Activated naive CD8-positive, alpha-beta T cell treated with anti-CD3 and anti-CD28 coated beads, Interleukin-2, amount 10 ng/mL, durations not matched to agents 7 days and 5 days (primary cell): ENCODE results near the gene CHST11. TPM values are rescaled to one million over a fixed set of nuclear protein-coding genes. Genes with fewer than 3 reads are reported as not detected.

Source experiments
- ATAC-seq: fragments of 150-1000 bp; cut with Tn5 transposase; one replicate; pipeline ENCODE4 v1.10.0; 2021; ENCODE audit warnings: low read depth, moderate library complexity
- POLR2A ChIA-PET: fragments of 350-600 bp; sonication (Branson Sonifier 250); formaldehyde crosslinking; loops from one replicate; lab custom pipeline; 2021; ENCODE audit warnings: antibody characterized with exemption; lab: Charles Lee
- DNase-seq: peaks from one replicate; pipeline ENCODE4 v3.0.0; 2021
- H3K27ac Mint-ChIP-seq: one replicate; pipeline ENCODE4 v1.8.0; 2022; ENCODE audit warnings: mild to moderate bottlenecking, mixed read lengths
- H3K27me3 Mint-ChIP-seq: one replicate; pipeline ENCODE4 v1.8.0; 2022; ENCODE audit warnings: mild to moderate bottlenecking, moderate library complexity, mixed read lengths
- H3K36me3 Mint-ChIP-seq: one replicate; pipeline ENCODE4 v1.8.0; 2021; ENCODE audit warnings: mild to moderate bottlenecking, mixed read lengths
- H3K4me1 Mint-ChIP-seq: one replicate; pipeline ENCODE4 v1.8.0; 2021; ENCODE audit warnings: mixed read lengths
- H3K4me3 Mint-ChIP-seq: one replicate; pipeline ENCODE4 v1.8.0; 2022; ENCODE audit warnings: mild to moderate bottlenecking, moderate library complexity, mixed read lengths
- H3K9me3 Mint-ChIP-seq: one replicate; pipeline ENCODE4 v1.8.0; 2021; ENCODE audit warnings: mixed read lengths
- total RNA-seq, 2 experiments: library from RNA; stranded (reverse); gene quantifications; one replicate each; pipeline ENCODE4 v1.2.3, GENCODE V29; 2021

CHST11 gene
- total RNA-seq, 2 experiments from 2014 or later: 64.9 to 72.9 TPM

- Mint-ChIP-seq H3K36me3 (peaks cover 48% of the 10 kb centered on the region), H3K4me1 (peaks cover 44% of the 10 kb centered on the region), H3K27ac (no peak overlapping the region), H3K4me3 (no peak overlapping the region), H3K9me3 (peaks cover 2% of the 10 kb centered on the region), H3K27me3 (no peaks in the 10 kb centered on the region)
- no peak for DNase-seq
- no peak for ATAC-seq
- POLR2A ChIA-PET: interaction anchor here (1.0 kb wide), 1 partner anchor 19 kb away, joined by 3 read pairs; no protein-coding TSS in a partner anchor
Measured at GRCh38 chr12:104535369-104535768, 78.6 kb downstream of the CHST11 start.

DNA sequence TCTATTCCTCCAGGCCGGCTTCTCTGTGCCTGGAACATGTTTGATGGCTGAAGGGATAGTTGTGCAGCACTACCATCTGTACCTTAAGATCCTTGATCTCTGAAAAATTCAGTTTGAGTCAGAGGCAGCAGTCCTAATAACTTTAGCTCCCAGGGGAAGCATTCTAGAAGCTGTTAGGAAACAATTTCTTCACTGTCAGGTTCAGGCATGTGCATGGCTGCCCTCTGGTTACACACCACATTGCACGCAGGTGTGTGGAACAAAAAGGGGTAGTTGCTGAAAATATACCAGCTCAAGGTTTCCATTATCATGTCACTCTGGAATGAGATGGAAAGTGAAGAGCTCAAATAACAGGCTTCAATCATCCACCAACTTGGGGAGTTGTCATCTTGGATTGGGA is 80.1 kb downstream of the CHST11 start:
- Mint-ChIP-seq H3K36me3 (peaks cover 45% of the 10 kb centered on the region), H3K4me1 (peaks cover 46% of the 10 kb centered on the region), H3K4me3 (no peak overlapping the region), H3K27ac (no peak overlapping the region), H3K27me3 (no peaks in the 10 kb centered on the region), H3K9me3 (no peaks in the 10 kb centered on the region)
- POLR2A ChIA-PET: no interaction called here
- ATAC-seq: no peak
- no peak for DNase-seq

- Mint-ChIP-seq H3K4me3 (no peak overlapping the region), H3K27me3 (no peaks in the 10 kb centered on the region), H3K36me3 (peaks cover 46% of the 10 kb centered on the region), H3K4me1 (peaks cover 38% of the 10 kb centered on the region), H3K9me3 (peaks cover 8% of the 10 kb centered on the region), H3K27ac (no peak overlapping the region)
- ATAC-seq: no peak
- no peak for DNase-seq
- POLR2A ChIA-PET: no interaction called here
Measured at GRCh38 chr12:104538056-104538455, 81.3 kb downstream of the CHST11 start.

DNA sequence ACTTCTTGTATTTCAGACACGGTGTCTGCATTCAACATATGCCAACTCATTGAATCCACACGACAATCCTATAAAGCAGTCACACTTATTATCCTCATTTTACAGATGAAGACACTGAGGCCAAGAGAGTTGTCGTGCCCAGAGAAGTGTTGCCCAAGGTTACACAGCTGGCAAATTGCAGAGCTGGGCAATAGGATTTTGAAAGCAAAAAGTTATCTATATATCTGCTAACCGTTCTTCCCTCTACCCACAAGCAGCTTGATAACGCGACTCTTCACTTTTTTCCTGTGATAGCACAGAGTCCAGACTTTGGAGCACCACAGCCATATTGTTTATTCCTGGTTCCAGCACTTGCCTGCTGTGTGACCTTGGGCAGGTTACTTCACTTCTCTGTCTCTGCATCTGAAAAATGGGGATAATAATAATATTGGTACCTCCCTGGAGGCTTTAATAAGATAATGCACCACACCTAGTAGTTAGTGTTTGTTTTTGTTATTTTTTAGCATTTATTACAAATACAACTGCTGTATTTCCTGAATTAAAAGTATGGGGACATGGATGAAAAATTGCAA is 82.2 kb downstream of the CHST11 start:
- H3K36me3 Mint-ChIP-seq: peaks cover 48% of the 10 kb centered on the region
- H3K4me1 Mint-ChIP-seq: peaks cover 29% of the 10 kb centered on the region

GRCh38 chr12:104544836-104545235 is 88.1 kb downstream of the CHST11 start:
- peaks cover 33% of the 10 kb centered on the region for H3K4me1 Mint-ChIP-seq
- POLR2A ChIA-PET: no interaction called here
- no peak overlapping the region for H3K4me3 Mint-ChIP-seq
- DNase-seq: no peak
- no peaks in the 10 kb centered on the region for H3K27me3 Mint-ChIP-seq
- peaks cover 8% of the 10 kb centered on the region for H3K9me3 Mint-ChIP-seq
- no peak for ATAC-seq
- H3K27ac Mint-ChIP-seq: no peak overlapping the region
- peaks cover 47% of the 10 kb centered on the region for H3K36me3 Mint-ChIP-seq

More for the DNA sequence above, 82.2 kb downstream of the CHST11 start:
- ATAC-seq (no peak), DNase-seq (no peak)
- Mint-ChIP-seq H3K27ac (no peak overlapping the region), H3K9me3 (peaks cover 8% of the 10 kb centered on the region), H3K4me3 (no peak overlapping the region), H3K27me3 (no peaks in the 10 kb centered on the region)
- POLR2A ChIA-PET: no interaction called here

GRCh38 chr12:104546575-104546974 is 89.8 kb downstream of the CHST11 start:
- Mint-ChIP-seq H3K9me3 (peaks cover 10% of the 10 kb centered on the region), H3K4me3 (no peak overlapping the region), H3K4me1 (peaks cover 27% of the 10 kb centered on the region), H3K27me3 (no peaks in the 10 kb centered on the region), H3K27ac (no peak overlapping the region), H3K36me3 (peaks cover 46% of the 10 kb centered on the region)
- ATAC-seq: no peak
- POLR2A ChIA-PET: no interaction called here
- no peak for DNase-seq

- DNase-seq: no peak
- H3K36me3 Mint-ChIP-seq: peaks cover 52% of the 10 kb centered on the region
- POLR2A ChIA-PET: no interaction called here
- no peaks in the 10 kb centered on the region for H3K27me3 Mint-ChIP-seq
- H3K27ac Mint-ChIP-seq: no peak overlapping the region
- H3K4me1 Mint-ChIP-seq: peaks cover 30% of the 10 kb centered on the region
- no peak for ATAC-seq
- H3K9me3 Mint-ChIP-seq: peaks cover 11% of the 10 kb centered on the region
- no peak overlapping the region for H3K4me3 Mint-ChIP-seq
Measured at GRCh38 chr12:104547235-104547634, 90.5 kb downstream of the CHST11 start.

- POLR2A ChIA-PET: no interaction called here
Measured at GRCh38 chr12:104549815-104550480, 93.2 kb downstream of the CHST11 start.

DNA sequence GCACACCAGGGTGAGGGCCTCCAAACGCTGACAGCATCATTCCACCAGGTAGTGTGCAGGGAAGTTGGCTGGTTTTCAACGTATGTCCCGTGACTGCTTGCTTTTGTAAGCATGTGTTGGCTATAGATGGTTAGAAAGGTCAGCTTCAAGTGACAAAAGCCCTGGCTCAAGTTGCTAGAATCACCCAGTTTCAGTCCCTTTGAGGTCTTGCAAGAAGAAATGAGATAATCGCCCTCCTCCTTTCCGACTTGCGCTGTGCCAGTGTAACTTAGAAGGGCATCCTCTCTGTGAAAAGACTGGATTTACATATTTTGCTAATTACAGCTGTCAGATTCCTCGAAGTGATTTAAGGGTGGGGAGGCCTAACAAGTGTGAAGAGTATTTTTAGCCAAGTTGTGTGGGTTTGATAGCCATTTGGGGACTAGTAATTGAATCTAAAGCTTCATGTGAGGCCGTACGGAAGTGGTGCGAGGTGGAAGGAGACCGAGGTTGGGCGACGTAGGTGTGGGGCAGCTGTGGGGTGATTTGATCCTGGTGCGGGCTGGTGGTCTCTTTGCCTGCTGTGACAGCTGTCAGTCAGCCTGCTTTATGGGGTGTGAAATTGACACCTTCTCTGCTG is 94.7 kb downstream of the CHST11 start:
- peaks cover 15% of the 10 kb centered on the region for H3K9me3 Mint-ChIP-seq
- peaks cover 63% of the 10 kb centered on the region for H3K36me3 Mint-ChIP-seq
- H3K27ac Mint-ChIP-seq: peak overlapping the region; percentile 46
- DNase-seq (no peak), ATAC-seq (no peak)
- no peaks in the 10 kb centered on the region for H3K27me3 Mint-ChIP-seq
- POLR2A ChIA-PET: no interaction called here
- H3K4me3 Mint-ChIP-seq: no peak overlapping the region
- peaks cover 44% of the 10 kb centered on the region for H3K4me1 Mint-ChIP-seq

More at GRCh38 chr12:104549815-104550480, 93.2 kb downstream of the CHST11 start:
- peaks cover 46% of the 10 kb centered on the region for H3K4me1 Mint-ChIP-seq
- H3K9me3 Mint-ChIP-seq: peaks cover 15% of the 10 kb centered on the region
- ATAC-seq (no peak), DNase-seq (no peak)
- peaks cover 63% of the 10 kb centered on the region for H3K36me3 Mint-ChIP-seq
- H3K4me3 Mint-ChIP-seq: no peak overlapping the region
- no peaks in the 10 kb centered on the region for H3K27me3 Mint-ChIP-seq
- no peak overlapping the region for H3K27ac Mint-ChIP-seq

DNA sequence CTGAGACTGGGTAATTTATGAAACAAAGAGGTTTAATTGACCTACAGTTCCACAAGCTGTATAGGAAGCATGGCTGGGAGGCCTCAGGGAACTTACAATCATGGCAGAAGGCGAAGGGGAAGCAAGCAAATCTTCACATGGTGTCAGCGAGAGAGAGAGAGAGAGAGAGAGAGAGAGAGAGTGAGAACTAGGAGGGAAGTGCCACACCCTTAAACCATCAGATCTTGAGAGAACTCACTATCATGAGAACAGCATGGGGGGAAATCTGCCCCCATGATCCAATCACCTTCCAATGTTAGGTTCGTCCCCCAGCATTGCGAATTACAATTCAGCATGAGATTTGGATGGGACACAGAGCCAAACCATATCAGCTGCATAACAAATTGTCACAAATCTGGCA is 96.7 kb downstream of the CHST11 start:
- H3K36me3 Mint-ChIP-seq: peaks cover 65% of the 10 kb centered on the region
- POLR2A ChIA-PET: interaction anchor here (1.5 kb wide), 1 partner anchor 16 kb away, joined by 3 read pairs; no protein-coding TSS in a partner anchor

GRCh38 chr12:104555648-104556047 is 98.9 kb downstream of the CHST11 start:
- POLR2A ChIA-PET: interaction anchor here (1.3 kb wide), 1 partner anchor 14 kb away, joined by 3 read pairs; no protein-coding TSS in a partner anchor
- DNase-seq: no peak
- H3K9me3 Mint-ChIP-seq: peaks cover 15% of the 10 kb centered on the region

More for the DNA sequence above, 96.7 kb downstream of the CHST11 start:
- DNase-seq (no peak), ATAC-seq (no peak)
- Mint-ChIP-seq H3K4me3 (no peak overlapping the region), H3K9me3 (peaks cover 15% of the 10 kb centered on the region), H3K4me1 (peaks cover 37% of the 10 kb centered on the region), H3K27me3 (no peaks in the 10 kb centered on the region), H3K27ac (no peak overlapping the region)

GRCh38 chr12:104557488-104558195 is 100.9 kb downstream of the CHST11 start:
- Mint-ChIP-seq H3K27ac (no peak overlapping the region), H3K4me1 (peaks cover 22% of the 10 kb centered on the region), H3K9me3 (peaks cover 9% of the 10 kb centered on the region), H3K36me3 (peaks cover 64% of the 10 kb centered on the region), H3K27me3 (no peaks in the 10 kb centered on the region), H3K4me3 (no peak overlapping the region)
- POLR2A ChIA-PET: no interaction called here
- ATAC-seq: no peak
- DNase-seq: no peak

More at GRCh38 chr12:104555648-104556047, 98.9 kb downstream of the CHST11 start:
- Mint-ChIP-seq H3K27me3 (no peaks in the 10 kb centered on the region), H3K4me1 (peaks cover 27% of the 10 kb centered on the region), H3K27ac (no peak overlapping the region), H3K36me3 (peaks cover 68% of the 10 kb centered on the region), H3K4me3 (no peak overlapping the region)
- ATAC-seq: no peak

DNA sequence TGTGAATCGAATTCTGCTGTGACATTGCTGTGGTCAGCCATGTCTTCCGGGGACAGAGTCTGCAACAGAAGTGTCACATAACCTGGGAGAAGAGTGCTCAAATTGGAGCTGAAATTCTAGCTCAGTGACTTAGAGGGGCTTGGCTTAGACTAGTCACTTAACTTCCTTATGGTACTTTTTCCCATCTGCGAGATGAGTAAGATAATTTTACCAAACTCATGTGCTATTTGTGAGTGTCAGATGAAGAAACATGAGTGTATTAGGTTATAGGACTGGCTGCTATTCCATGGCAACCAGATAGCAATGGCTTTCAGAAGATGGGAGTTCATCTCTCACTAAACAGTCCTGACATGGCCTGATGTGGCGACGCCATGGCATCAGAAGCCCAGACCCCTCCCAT is 104.1 kb downstream of the CHST11 start:
- DNase-seq: no peak
- no peak for ATAC-seq
- Mint-ChIP-seq H3K4me3 (no peak overlapping the region), H3K27me3 (no peaks in the 10 kb centered on the region), H3K4me1 (peaks cover 8% of the 10 kb centered on the region), H3K27ac (no peak overlapping the region), H3K36me3 (peaks cover 65% of the 10 kb centered on the region), H3K9me3 (peaks cover 13% of the 10 kb centered on the region)
- POLR2A ChIA-PET: no interaction called here
